Measurements from ENCODE around the gene DNAJC17. TPM values are rescaled to one million over a fixed set of nuclear protein-coding genes. Genes with fewer than 3 reads are reported as not detected.

The DNAJC17 gene
- total RNA-seq, 2 experiments from 2014 or later: 24.2 to 39.9 TPM

DNA sequence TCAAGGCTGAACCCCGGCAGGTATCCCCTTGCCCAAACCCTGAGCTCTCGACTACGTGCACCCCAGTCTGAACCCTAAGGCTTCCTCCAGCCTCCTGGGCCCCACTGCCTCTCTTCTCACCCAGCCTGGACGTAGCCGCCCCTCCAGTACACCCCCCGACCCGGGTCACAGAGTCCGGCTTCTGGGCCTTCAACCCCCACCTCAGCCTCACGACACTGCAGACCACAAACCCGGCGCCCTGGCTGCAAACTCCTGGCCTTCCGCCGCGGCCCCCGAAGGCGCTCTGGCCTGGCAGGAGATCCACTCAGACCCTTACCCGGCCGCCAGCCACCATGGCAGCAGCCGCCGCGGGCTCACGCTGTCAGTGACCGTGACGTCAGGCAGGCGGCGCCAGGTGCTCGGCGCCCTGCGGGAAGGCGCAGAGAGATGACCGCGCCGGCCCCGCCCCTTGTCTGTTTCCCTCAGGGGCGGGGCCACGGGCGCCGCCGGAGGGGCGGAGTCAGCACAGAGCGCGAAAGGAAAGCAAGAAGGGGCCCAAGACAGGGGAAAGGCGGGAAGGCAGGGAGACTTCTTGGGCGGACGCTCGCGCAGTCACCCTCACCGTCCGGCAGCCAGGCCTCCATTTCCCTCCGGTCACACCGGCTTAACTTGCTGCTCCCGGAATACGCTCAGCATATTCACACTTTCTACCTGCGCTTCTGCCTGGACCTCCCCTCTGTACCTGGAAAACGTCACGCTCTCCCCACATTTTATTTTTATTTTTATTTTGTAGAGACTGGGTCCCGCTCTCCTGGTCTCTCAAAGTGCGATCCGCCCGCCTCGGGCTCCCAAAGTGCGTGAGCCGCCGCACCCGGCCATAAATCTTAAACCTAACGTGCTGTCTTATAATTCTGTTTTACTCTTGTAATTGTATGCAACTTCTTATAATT is 52.1 kb downstream of the DNAJC17 start, which contains the start of gene RMDN3:
TSS of gene RMDN3 (minus strand) at position 372 of the 929 bp plus-strand sequence. CDS start 471 bp downstream, outside the sequence.
- Histone ChIP-seq H3K79me2 (ENCODE audit: insufficient read depth, low read depth, low read length) (peaks cover 29% of the 10 kb centered on the region), H3K4me1 (ENCODE audit: insufficient read depth, low read length, poor library complexity, severe bottlenecking) (peaks cover 52% of the 10 kb centered on the region), H3K27ac (ENCODE audit: low read depth, low read length, poor library complexity, severe bottlenecking) (peak within 1 kb of the TSS; percentile 90), H3K4me2 (ENCODE audit: low read length) (peak within 1 kb of the TSS; percentile 95), H3K36me3 (ENCODE audit: insufficient read depth, low read length) (peaks cover 30% of the 10 kb centered on the region), H3K9me2 (ENCODE audit: insufficient read depth, low read length) (no peaks in the 10 kb centered on the region), H3K4me3 (ENCODE audit: low read depth, low read length, poor library complexity, severe bottlenecking) (peak within 1 kb of the TSS; percentile 85), H2AFZ (ENCODE audit: low read length) (peak within 1 kb of the TSS; percentile 67), H4K20me1 (ENCODE audit: insufficient read depth, low read length) (no peaks in the 10 kb centered on the region), H3K9me3 (ENCODE audit: low read length) (no peaks in the 10 kb centered on the region)
- TSS peak; percentile 100 for BruUV-seq (replicated peaks)
- no peak for TF ChIP-seq EZH2phosphoT487 (IDR thresholded peaks at IDR 0.05; ENCODE audit: borderline replicate concordance, low read depth, low read length)
- TF ChIP-seq, protein P1, sequence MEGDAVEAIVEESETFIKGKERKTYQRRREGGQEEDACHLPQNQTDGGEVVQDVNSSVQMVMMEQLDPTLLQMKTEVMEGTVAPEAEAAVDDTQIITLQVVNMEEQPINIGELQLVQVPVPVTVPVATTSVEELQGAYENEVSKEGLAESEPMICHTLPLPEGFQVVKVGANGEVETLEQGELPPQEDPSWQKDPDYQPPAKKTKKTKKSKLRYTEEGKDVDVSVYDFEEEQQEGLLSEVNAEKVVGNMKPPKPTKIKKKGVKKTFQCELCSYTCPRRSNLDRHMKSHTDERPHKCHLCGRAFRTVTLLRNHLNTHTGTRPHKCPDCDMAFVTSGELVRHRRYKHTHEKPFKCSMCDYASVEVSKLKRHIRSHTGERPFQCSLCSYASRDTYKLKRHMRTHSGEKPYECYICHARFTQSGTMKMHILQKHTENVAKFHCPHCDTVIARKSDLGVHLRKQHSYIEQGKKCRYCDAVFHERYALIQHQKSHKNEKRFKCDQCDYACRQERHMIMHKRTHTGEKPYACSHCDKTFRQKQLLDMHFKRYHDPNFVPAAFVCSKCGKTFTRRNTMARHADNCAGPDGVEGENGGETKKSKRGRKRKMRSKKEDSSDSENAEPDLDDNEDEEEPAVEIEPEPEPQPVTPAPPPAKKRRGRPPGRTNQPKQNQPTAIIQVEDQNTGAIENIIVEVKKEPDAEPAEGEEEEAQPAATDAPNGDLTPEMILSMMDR (conservative IDR thresholded peaks at IDR 0.05; ENCODE audit: low read length): no peak
- intact Hi-C loops (cut with micrococcal nuclease; ENCODE audit: unreplicated experiment): loop anchor here (1.0 to 2.0 kb wide), 4 partner anchors 9 to 52 kb away; partner anchors contain the start of genes C15orf62, DNAJC17, GCHFR and ZFYVE19
- POLR2A ChIA-PET: interaction anchor here (2.9 kb wide), 1 partner anchor 10 kb away, joined by 8 read pairs; no protein-coding TSS in a partner anchor
- peak; percentile 97 for DNase-seq (ENCODE audit: low spot score)
- CTCF ChIA-PET (ENCODE audit: unreplicated experiment): no interaction called here

DNA sequence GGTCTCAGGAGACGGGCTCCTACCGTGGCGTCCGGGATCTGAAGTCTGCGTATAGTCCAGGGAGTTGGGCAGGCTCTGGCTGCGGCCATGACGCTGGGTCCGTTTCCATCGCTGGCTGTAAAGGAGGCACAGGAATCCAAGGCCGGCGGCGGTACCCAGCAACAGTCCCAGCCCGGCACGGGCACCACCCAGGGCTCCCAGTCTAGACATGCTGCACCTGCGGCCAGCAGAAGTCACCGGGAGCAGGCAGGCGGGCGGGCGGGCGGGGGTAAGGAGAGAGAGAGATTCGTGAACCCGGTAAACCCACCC is 52.7 kb downstream of the DNAJC17 start:
- Histone ChIP-seq H3K4me2 (ENCODE audit: low read length) (peak overlapping the region; percentile 95), H3K27ac (ENCODE audit: low read depth, low read length, poor library complexity, severe bottlenecking) (no peak overlapping the region), H2AFZ (ENCODE audit: low read length) (no peak overlapping the region), H3K9me3 (ENCODE audit: low read length) (no peaks in the 10 kb centered on the region), H3K9me2 (ENCODE audit: insufficient read depth, low read length) (no peaks in the 10 kb centered on the region), H3K79me2 (ENCODE audit: insufficient read depth, low read depth, low read length) (peaks cover 29% of the 10 kb centered on the region), H3K4me1 (ENCODE audit: insufficient read depth, low read length, poor library complexity, severe bottlenecking) (peaks cover 46% of the 10 kb centered on the region), H3K36me3 (ENCODE audit: insufficient read depth, low read length) (peaks cover 34% of the 10 kb centered on the region), H4K20me1 (ENCODE audit: insufficient read depth, low read length) (no peaks in the 10 kb centered on the region), H3K4me3 (ENCODE audit: low read depth, low read length, poor library complexity, severe bottlenecking) (peak overlapping the region; percentile 85)
- POLR2A ChIA-PET: interaction anchor here (0.7 kb wide), 1 partner anchor 23 kb away, joined by 3 read pairs; no protein-coding TSS in a partner anchor
- no TSS peak for BruUV-seq (replicated peaks)
- CTCF ChIA-PET (ENCODE audit: unreplicated experiment): no interaction called here
- TF ChIP-seq, protein P1 (conservative IDR thresholded peaks at IDR 0.05; ENCODE audit: low read length): no peak
- TF ChIP-seq EZH2phosphoT487 (IDR thresholded peaks at IDR 0.05; ENCODE audit: borderline replicate concordance, low read depth, low read length): no peak
- intact Hi-C loops (cut with micrococcal nuclease; ENCODE audit: unreplicated experiment): loop anchor here (2.0 kb wide), 2 partner anchors 28 to 52 kb away; partner anchors contain the start of genes DNAJC17 and ZFYVE19
- peak; percentile 24 for DNase-seq (ENCODE audit: low spot score)

Data from OCI-LY7 (cell line).